Nephron (organoid): ENCODE data around the gene CTNS.

Experiments used
- H3K27ac Mint-ChIP-seq, 3 experiments: 2 replicates each; pipeline ENCODE4 v1.8.0; 2020; ENCODE audit warnings: mixed read lengths in 3 of 3, mild to moderate bottlenecking in 2 of 3, moderate library complexity in 1 of 3
- H3K27me3 Mint-ChIP-seq: 2 replicates; pipeline ENCODE4 v1.8.0; 2021; ENCODE audit warnings: low read depth, mild to moderate bottlenecking, moderate library complexity, mixed read lengths
- H3K36me3 Mint-ChIP-seq: 2 replicates; pipeline ENCODE4 v1.8.0; 2020; ENCODE audit warnings: low read depth, mixed read lengths
- H3K4me1 Mint-ChIP-seq: 2 replicates; pipeline ENCODE4 v1.8.0; 2020; ENCODE audit warnings: mixed read lengths
- H3K4me3 Mint-ChIP-seq, 3 experiments: 2 replicates each; pipeline ENCODE4 v1.8.0; 2020; ENCODE audit warnings: mild to moderate bottlenecking in 3 of 3, mixed read lengths in 3 of 3, moderate library complexity in 2 of 3
- H3K9me3 Mint-ChIP-seq: 2 replicates; pipeline ENCODE4 v1.8.0; 2020; ENCODE audit warnings: mixed read lengths
- TF ChIP-seq, protein P1 (sequence below), 3 experiments: fragments of 200-600 bp; sonication (generic); IDR thresholded peaks; one replicate each; pipeline ENCODE4 v1.5.0; 2021; ENCODE audit warnings: antibody characterized with exemption in 3 of 3; ENCODE audit not compliant: unreplicated experiment in 3 of 3

The CTNS gene

DNA sequence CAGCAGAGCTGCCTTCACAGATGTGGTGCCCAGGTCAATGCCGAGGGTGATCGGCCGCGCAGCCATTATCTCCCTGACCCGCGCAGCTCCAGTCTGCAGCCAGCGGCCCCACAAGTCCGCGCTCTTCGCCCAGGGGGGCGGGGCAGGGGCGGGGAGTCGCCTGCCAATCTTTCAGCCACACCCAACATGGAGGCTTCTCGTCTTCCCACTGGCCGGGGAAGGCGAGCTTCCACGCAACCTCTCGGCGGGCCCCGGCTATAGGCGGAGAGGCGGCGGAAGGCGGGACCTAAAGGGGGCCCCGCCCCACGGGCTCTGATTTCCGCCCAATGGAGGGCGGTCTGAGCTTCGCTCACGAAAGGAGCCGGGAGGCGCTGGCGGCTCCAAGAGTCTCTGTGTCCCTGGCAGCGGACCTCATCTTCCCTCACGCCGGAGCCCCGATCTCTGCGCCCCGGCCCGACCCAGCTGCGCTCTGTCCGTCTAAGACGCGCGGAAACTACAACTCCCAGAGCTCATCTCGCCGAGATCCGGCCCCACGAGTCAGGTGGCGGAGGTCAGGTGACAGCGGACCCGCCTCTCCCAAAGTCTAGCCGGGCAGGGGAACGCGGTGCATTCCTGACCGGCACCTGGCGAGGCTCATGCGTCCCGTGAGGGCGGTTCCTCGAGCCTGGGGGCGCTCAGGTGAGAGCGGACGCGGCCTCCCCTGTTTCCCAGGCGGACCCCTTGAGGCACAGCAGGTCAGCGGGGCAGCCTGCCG lies at the start of gene CTNS, which contains the start of gene SHPK:
Gene CTNS (plus strand): TSS at position 607 of the 754 bp plus-strand sequence. CDS start 3,447 bp downstream, outside the sequence.
Gene SHPK (minus strand): TSS at position 97 of the 754 bp plus-strand sequence. CDS start 31 bp downstream, at position 66.
- Mint-ChIP-seq H3K27me3 (peaks cover 3% of the 10 kb centered on the region), H3K4me3 (peak within 1 kb of the TSS; percentile 93 to 99 (median 98)), H3K27ac (peak within 1 kb of the TSS; percentile 99 to 100 (median 99)), H3K36me3 (peaks cover 12% of the 10 kb centered on the region), H3K9me3 (no peaks in the 10 kb centered on the region), H3K4me1 (peaks cover 22% of the 10 kb centered on the region)
- TF ChIP-seq, protein P1, sequence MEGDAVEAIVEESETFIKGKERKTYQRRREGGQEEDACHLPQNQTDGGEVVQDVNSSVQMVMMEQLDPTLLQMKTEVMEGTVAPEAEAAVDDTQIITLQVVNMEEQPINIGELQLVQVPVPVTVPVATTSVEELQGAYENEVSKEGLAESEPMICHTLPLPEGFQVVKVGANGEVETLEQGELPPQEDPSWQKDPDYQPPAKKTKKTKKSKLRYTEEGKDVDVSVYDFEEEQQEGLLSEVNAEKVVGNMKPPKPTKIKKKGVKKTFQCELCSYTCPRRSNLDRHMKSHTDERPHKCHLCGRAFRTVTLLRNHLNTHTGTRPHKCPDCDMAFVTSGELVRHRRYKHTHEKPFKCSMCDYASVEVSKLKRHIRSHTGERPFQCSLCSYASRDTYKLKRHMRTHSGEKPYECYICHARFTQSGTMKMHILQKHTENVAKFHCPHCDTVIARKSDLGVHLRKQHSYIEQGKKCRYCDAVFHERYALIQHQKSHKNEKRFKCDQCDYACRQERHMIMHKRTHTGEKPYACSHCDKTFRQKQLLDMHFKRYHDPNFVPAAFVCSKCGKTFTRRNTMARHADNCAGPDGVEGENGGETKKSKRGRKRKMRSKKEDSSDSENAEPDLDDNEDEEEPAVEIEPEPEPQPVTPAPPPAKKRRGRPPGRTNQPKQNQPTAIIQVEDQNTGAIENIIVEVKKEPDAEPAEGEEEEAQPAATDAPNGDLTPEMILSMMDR (IDR thresholded peaks at IDR 0.05; ENCODE audit: unreplicated experiment in 3 of 3): no peak

DNA sequence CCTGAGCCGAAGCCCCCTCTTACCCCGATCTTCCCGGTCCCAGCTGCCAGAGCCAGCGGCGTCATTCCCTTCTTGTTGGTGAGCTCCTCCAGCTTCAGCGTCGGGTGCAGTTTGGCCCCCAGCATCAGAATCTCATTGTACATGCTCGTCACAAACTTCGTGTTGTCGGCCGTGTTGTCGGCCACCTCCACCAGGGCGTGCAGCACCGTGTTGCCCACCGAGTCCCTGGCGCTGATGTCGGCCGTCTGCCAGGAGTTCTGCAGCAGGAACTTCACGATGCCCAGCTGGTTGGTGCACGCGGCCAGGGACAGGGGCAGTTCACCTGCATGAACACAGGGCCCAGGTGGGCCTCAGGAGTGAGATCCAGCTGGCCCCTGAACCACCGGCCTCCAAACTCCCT lies 46.8 kb upstream of the CTNS start:
- Mint-ChIP-seq H3K4me3 (no peak overlapping the region), H3K4me1 (peaks cover 5% of the 10 kb centered on the region), H3K9me3 (no peaks in the 10 kb centered on the region), H3K36me3 (peaks cover 27% of the 10 kb centered on the region), H3K27me3 (no peaks in the 10 kb centered on the region), H3K27ac (no peak overlapping the region)
- TF ChIP-seq, protein P1 (IDR thresholded peaks at IDR 0.05; ENCODE audit: unreplicated experiment in 3 of 3): no peak

DNA sequence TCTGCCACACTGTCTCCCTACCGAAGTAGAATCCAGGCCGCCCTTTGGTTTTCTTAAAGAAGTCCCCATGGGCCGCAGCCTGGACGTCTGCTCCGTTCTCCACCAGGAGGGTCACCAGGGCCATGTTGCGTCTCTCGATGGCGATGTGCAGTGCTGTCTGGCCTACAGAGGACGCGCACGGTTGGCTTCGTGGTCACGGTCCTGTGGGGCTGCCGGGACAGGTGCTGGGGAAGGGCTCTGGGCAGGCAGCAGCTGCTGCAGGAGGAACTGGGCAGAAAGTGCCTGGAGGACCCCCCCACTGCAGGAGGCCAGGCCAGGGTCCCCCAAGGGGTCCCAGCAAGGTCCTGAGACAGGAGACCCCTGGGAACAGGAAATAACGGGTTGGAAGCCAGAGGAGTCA lies 46.3 kb upstream of the CTNS start:
- TF ChIP-seq, protein P1 (IDR thresholded peaks at IDR 0.05; ENCODE audit: unreplicated experiment in 3 of 3): no peak
- peaks cover 27% of the 10 kb centered on the region for H3K36me3 Mint-ChIP-seq
- no peaks in the 10 kb centered on the region for H3K9me3 Mint-ChIP-seq
- H3K4me1 Mint-ChIP-seq: peaks cover 5% of the 10 kb centered on the region
- no peaks in the 10 kb centered on the region for H3K27me3 Mint-ChIP-seq
- no peak overlapping the region for H3K27ac Mint-ChIP-seq
- no peak overlapping the region for H3K4me3 Mint-ChIP-seq

DNA sequence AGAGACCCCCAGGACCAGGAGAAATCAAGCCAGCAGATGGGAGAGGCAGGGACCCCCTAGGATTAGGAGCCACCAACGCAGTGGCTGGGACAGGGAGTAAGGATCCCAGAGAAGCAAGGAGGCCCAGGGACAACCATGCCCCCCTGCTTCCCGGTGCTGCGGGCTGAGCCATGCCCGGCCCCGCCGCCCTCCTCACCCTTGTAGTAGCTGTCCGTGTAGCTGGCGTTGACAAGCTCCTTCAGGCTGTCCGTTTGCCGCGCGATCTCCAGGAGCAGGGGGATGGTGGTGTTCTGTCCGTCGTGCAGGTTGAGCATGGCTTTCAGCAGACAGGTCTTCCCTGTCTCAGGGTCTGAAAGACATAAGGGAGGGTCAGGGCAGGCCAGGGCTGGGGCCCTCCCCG lies 45.8 kb upstream of the CTNS start:
- Mint-ChIP-seq H3K9me3 (no peaks in the 10 kb centered on the region), H3K27me3 (no peaks in the 10 kb centered on the region), H3K36me3 (peaks cover 27% of the 10 kb centered on the region), H3K27ac (no peak overlapping the region), H3K4me3 (no peak overlapping the region), H3K4me1 (peaks cover 5% of the 10 kb centered on the region)
- TF ChIP-seq, protein P1 (IDR thresholded peaks at IDR 0.05; ENCODE audit: unreplicated experiment in 3 of 3): no peak

DNA sequence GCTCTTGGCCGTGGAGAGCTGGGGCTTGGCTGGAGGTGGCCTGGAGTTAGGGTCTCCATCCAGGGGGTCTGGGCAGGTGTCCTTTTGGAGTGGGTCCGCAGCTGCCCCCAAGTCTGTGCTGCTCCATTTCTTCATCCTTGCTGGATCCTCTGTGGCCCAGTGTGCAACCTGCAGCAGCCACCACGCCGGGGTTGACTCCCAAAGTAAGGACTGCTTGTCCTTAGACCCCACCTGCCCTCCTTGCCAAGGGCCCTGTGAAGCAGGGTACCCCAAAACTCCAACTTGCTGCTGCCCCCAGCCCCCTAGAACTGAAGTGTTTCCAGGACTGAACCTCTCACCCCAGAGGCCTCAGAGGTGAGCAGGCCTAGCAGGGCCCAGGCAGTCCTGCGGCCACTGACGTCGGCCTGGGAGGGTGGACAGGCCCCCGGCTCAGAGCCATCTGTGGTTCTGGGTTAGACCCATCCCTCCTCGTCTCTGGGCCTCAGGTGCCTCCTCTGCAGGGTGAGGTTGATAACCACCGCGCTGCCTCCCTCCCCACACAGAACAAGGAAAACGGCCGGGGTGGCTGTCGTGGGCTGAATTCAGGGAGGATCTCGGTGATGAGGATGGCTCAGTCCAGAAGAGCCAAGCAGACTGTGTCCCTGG lies 44.2 kb upstream of the CTNS start:
- Mint-ChIP-seq H3K4me1 (peaks cover 5% of the 10 kb centered on the region), H3K9me3 (no peaks in the 10 kb centered on the region), H3K27ac (no peak overlapping the region), H3K27me3 (no peaks in the 10 kb centered on the region), H3K36me3 (peaks cover 21% of the 10 kb centered on the region), H3K4me3 (no peak overlapping the region)
- TF ChIP-seq, protein P1 (IDR thresholded peaks at IDR 0.05; ENCODE audit: unreplicated experiment in 3 of 3): no peak
